Stimulated activated naive CD8-positive, alpha-beta T cell treated with anti-CD3 and anti-CD28 coated beads, Interleukin-15, Interleukin-2, amounts not matched to agents 100 U/mL and 50 U/mL, for 24 hours (primary cell): ENCODE data around the gene CAPN14.

ENCODE experiments used
- ATAC-seq: fragments of 150-1000 bp; cut with Tn5 transposase; one replicate; pipeline ENCODE4 v1.10.0; 2021
- DNase-seq: peaks from one replicate; pipeline ENCODE4 v3.0.0; 2021

CAPN14 gene

GRCh38 chr2:31217465-31218200 is at the start of gene CAPN14:
Gene CAPN14 (minus strand): TSS chr2:31217515. CDS start chr2:31205447, 12,068 bp downstream.
- DNase-seq (no peak), ATAC-seq (peak; percentile 55)

- DNase-seq, result no peak
- ATAC-seq, result no peak
These were observed 49.5 kb upstream of the CAPN14 start for GRCh38 chr2:31266804-31267203.

- DNase-seq (no peak), ATAC-seq (no peak)
These were observed 47.9 kb upstream of the CAPN14 start for GRCh38 chr2:31265234-31265633.

DNA sequence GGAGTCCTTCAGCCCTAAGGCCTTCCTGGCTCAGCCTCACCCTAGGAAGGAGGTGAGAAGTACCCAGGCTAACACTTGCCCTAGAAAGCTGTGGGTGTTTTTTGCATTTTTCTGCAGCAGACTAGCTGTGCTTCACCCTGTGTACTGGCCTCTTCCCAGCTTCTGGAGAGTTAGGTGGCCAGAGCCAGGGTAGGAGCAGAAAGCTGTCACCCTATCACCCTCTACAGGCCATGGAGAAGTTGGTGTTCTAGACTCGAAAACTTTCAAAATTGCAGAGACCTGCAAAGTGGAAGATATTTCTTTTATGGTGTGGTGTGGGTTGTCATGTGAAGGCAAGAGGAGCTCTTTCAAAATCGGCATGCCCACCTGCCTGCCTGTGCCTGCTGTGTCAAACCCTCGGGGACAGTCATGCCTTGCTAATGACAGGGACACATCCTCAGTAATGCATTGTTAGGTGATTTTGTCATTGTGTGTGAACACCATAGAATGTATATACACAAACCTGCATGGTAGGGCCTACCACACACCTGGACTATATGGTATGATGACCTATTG is 46.4 kb upstream of the CAPN14 start:
- ATAC-seq, result peak; percentile 28
- no peak for DNase-seq

DNA sequence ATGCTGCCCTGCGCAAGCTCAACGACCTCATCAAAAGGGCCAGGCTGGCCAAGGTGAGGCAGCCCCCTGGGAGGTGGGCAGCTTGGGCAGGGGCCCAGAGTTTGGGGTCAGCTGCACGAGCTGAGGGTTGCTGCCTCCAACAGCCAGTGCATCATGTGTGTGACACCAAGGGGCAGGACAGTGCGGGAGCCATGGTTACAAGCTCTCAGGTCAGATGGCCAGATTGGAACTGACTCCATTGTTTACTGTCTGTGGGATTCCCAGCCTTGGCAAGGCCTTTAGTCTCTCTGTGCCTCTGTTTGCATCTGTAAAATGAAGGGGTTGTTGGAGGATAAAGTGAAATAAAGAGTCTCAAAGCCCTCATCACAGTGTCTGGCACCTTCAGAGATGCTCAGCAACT is 43.6 kb upstream of the CAPN14 start:
- DNase-seq, result no peak
- ATAC-seq, result no peak

GRCh38 chr2:31259075-31259474 is 41.8 kb upstream of the CAPN14 start:
- ATAC-seq, result no peak
- DNase-seq, result no peak

DNA sequence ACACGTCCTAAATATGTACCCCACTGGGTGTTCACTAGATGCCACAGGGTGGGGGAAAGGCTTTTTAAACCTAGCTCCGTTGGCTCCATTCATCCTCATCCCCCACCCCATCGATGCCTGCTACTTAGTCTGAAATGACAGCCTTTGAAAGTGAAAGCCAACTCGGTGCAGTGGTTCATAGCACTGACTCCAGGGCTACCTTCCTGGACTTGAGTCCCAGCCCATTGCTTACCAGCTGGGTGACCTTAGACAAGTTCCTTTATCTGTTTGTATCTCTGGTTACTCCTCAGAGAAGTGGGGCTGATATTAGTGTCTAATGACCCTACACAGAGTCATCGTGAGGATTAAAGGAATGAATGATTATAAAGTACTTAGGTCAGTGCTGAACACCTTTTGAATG is 41.0 kb upstream of the CAPN14 start:
- ATAC-seq, result no peak
- no peak for DNase-seq

- no peak for DNase-seq
- ATAC-seq, result no peak
These were observed 39.5 kb upstream of the CAPN14 start for GRCh38 chr2:31256611-31257382.

GRCh38 chr2:31255911-31256571 is 38.7 kb upstream of the CAPN14 start:
- DNase-seq (no peak), ATAC-seq (peak; percentile 34)

DNA sequence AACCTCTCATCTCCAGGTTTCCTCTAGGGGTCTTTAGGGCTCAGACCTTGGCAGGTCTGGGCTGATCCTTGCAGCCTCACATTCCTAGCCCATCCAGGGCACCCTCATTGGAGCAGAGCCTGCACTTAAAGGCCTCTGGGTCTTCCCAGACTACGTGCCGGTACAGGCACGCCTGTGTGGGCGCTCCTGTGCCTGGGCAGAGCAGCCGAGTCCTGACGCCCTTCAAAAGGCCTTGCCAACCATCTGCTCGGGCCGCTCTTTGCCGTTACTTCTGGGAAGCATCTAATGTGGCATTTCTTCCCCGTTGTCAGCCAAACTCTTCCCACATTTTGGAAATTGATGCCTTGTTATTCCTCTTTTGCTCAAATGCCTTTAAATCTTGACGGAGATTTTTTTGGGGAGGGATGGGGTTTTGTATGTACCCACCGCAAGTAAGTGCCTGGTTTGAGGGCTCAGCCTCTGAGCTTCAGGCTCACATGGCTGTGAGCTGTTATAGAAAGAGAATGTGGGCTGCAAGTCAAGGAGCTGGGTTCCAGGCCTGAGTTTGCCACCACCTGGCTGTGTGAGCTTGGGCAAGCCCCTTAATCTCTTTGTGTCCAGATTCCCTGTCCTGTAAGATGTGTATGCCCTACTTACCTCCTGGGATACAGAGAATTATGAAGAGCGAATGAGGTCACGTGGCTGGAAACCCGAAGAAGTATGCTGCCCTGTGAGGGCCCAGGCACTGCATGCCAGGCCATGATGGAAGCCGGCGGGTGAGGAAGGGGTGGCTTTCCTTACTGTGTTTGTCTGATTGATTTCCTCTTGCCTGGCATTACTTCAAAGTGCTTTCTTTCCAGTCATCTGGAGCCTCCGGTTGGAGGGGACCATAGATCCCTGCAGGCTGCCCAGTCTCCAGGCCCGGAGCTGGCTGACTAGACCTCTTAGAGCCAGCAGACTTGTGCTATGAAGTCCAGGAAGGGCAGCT is 37.2 kb upstream of the CAPN14 start:
- DNase-seq (no peak), ATAC-seq (no peak)

GRCh38 chr2:31253356-31254131 is 36.2 kb upstream of the CAPN14 start:
- ATAC-seq, result no peak
- DNase-seq, result no peak

- ATAC-seq, result no peak
- DNase-seq, result no peak
These were observed 34.5 kb upstream of the CAPN14 start for GRCh38 chr2:31251851-31252250.

DNA sequence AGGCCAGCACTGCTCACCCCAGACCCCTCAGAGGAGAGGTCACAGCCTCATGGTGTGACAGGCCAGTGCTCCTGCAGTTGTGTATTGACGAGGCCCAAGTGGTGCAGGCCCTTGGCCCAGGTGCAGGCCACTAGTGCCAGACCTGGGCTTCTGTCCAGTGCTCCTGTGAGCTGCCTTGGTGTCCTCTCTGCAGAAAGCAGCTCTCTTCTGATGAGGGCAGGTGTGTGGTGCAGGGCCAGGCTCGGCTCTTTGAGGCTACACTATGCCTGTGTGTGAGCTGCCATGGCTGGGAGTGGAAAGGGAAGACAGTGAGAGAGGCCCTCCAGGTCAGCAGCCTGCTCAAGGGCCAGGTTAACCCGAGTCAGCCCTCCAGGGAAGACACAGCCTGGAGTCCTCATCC is 33.7 kb upstream of the CAPN14 start:
- ATAC-seq, result no peak
- no peak for DNase-seq

- no peak for ATAC-seq
- DNase-seq, result no peak
These were observed 31.8 kb upstream of the CAPN14 start for GRCh38 chr2:31249009-31249690.

DNA sequence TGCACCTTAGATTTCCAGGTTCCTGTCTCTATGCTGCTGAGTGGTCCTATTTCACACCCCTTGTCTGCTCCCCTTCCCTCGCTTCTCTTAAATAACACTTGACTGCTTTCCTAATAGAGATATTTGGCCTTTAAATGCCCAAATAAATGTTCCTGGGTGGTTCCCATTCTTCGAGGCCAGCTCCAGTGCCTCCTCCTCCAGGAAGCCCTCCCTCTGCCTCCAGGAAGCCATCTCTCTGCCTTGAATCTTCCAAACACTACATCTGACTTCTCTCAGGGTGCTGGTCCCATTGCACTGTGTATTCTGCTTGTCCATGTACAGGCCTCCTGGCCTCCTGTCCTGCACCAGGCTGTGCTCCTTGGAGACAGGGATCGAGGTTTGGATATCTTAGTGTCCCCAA is 30.8 kb upstream of the CAPN14 start:
- ATAC-seq, result no peak

GRCh38 chr2:31247711-31248110 is 30.4 kb upstream of the CAPN14 start:
- ATAC-seq (no peak), DNase-seq (no peak)

More for the DNA sequence above, 30.8 kb upstream of the CAPN14 start:
- no peak for DNase-seq

DNA sequence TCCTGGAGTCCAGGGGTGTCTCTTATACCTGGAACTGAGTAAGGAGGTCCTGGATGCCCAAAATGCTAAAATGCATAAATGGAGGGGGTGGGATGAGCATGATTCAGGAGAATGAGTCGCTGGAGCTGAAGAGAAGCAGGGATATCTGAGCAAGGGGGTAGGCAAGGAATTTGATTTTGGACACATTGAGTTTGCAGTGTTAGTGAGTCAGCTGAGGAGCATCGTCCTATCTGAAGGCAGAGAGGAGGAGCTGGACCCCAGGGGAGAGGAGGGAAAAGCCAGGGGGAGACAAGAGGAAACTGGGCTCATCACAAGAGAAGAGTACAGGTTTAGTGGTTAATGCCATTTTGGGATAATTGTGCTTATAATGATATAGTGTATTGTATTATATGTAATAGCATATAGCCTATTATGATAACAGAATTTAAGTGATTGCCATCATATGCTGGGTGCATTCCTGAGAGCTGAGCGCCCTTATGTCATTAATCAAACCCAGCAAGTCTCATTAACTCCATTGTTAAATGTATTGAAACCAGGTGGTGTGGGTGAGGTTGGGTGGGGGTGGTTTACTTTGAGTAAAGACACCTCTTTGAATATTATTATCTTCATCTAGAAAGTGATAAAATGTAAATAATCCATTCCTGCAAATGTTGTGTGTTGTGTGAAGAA is 29.0 kb upstream of the CAPN14 start:
- no peak for ATAC-seq
- no peak for DNase-seq

DNA sequence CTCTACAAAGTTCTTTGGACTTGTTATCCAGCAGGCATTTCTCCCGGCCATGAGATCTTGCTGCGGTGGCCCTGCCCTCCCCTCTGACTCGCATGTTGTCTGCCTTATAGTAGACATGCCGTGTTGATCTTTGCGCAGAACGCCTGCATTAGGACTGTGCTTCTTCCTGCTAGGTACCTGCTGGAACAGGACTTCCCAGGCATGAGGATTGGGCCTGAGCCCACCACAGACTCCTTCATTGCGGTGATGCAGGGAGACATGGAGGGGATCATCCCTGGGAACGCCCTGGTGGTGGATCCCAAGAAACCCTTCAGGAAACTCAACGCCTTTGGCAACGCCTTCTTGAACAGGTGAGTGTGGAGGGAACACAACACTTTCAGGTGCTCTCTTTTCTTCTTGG is 26.8 kb upstream of the CAPN14 start:
- ATAC-seq (no peak), DNase-seq (no peak)

DNA sequence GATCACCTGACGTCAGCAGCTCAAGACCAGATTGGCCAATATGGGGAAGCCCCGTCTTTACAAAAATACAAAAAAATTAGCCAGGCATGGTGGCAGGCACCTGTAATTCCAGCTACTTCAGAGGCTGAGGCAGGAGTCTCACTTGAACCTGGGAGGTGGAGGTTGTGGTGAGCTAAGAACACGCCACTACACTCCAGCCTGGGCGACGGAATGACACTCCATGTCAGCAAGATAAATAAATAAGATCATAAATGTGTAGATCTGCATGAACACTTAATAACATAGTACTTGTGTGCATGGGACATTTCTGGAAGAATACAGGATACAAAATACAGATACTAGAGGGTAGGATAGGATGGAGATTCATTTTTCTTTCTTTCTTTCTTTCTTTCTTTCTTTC is 25.7 kb upstream of the CAPN14 start:
- ATAC-seq (no peak), DNase-seq (no peak)
